MCF 10A (cell line): ENCODE measurements around the gene DICER1. TPM values are rescaled to one million over a fixed set of nuclear protein-coding genes. Genes with fewer than 3 reads are reported as not detected.

ENCODE experiments used
- BruUV-seq: library from RNA; stranded (reverse); fragments of 400-500 nt; replicated peaks from 2 replicates; lab custom pipeline; 2021; lab: Mats Ljungman, UMichigan
- CTCF ChIA-PET: fragments of 300-600 bp; sonication (Branson Sonifier 250); formaldehyde crosslinking; extraction: SDS; loops from one replicate; lab custom pipeline; 2021; ENCODE audit warnings: antibody characterized with exemption, inconsistent platforms; lab: Yijun Ruan, JAX
- POLR2A ChIA-PET: fragments of 300-600, 350-650 bp; sonication (Branson Sonifier 250); formaldehyde crosslinking; extraction: SDS; loops from one replicate; lab custom pipeline; 2020; ENCODE audit warnings: antibody characterized with exemption, inconsistent platforms; lab: Yijun Ruan, JAX
- DNase-seq: peaks from one replicate; pipeline ENCODE4 v3.0.0-alpha.2; 2018; ENCODE audit not compliant: unreplicated experiment
- H3K27ac Mint-ChIP-seq: one replicate; pipeline ENCODE4 v1.8.0; 2022; ENCODE audit warnings: mild to moderate bottlenecking, low read depth, mixed read lengths; ENCODE audit not compliant: unreplicated experiment
- H3K27me3 Mint-ChIP-seq: one replicate; pipeline ENCODE4 v1.8.0; 2022; ENCODE audit warnings: mixed read lengths; ENCODE audit not compliant: insufficient read depth, unreplicated experiment
- H3K36me3 Mint-ChIP-seq: one replicate; pipeline ENCODE4 v1.8.0; 2022; ENCODE audit warnings: mild to moderate bottlenecking, moderate library complexity, mixed read lengths; ENCODE audit not compliant: insufficient read depth, unreplicated experiment
- H3K4me1 Mint-ChIP-seq: one replicate; pipeline ENCODE4 v1.8.0; 2022; ENCODE audit warnings: mixed read lengths; ENCODE audit not compliant: insufficient read depth, unreplicated experiment
- H3K4me3 Mint-ChIP-seq: one replicate; pipeline ENCODE4 v1.8.0; 2022; ENCODE audit warnings: mild to moderate bottlenecking, moderate library complexity, mixed read lengths; ENCODE audit not compliant: unreplicated experiment
- H3K9me3 Mint-ChIP-seq: one replicate; pipeline ENCODE4 v1.8.0; 2022; ENCODE audit warnings: mixed read lengths; ENCODE audit not compliant: unreplicated experiment
- CTCF ChIP-seq: fragments of 200-600 bp; IDR thresholded peaks from one replicate; pipeline ENCODE4 v1.8.0; 2022; ENCODE audit warnings: antibody characterized with exemption, mild to moderate bottlenecking; ENCODE audit not compliant: unreplicated experiment
- intact Hi-C: fragments of 100-400 bp; cut with micrococcal nuclease; formaldehyde crosslinking; loops from 2 replicates; pipeline ENCODE4 v1.14.1; 2022
- total RNA-seq: library from RNA; stranded (reverse); gene quantifications from 2 replicates; pipeline ENCODE4 v1.2.3, GENCODE V29; 2022

DICER1 gene
- total RNA-seq, 1 experiment from 2014 or later = 35.6 TPM

- ChIA-PET POLR2A (interaction anchor here (1.1 kb wide), 1 partner anchor 32 kb away, joined by 3 read pairs; no protein-coding TSS in a partner anchor), CTCF (interaction anchor here (0.8 to 1.1 kb wide), 2 partner anchors 308 to 434 kb away, joined by 3 read pairs; no protein-coding TSS in a partner anchor)
- no peak overlapping the region for H3K27ac Mint-ChIP-seq
- intact Hi-C loops = no loop called here
- no peak overlapping the region for H3K4me3 Mint-ChIP-seq
- no peaks in the 10 kb centered on the region for H3K9me3 Mint-ChIP-seq
- H3K27me3 Mint-ChIP-seq = no peaks in the 10 kb centered on the region
- peaks cover 52% of the 10 kb centered on the region for H3K36me3 Mint-ChIP-seq
- H3K4me1 Mint-ChIP-seq = no peaks in the 10 kb centered on the region
- BruUV-seq = no TSS peak
- no peak for DNase-seq
- TF ChIP-seq CTCF = no peak
Measured at GRCh38 chr14:95123891-95124579, 33.3 kb downstream of the DICER1 start.

DNA sequence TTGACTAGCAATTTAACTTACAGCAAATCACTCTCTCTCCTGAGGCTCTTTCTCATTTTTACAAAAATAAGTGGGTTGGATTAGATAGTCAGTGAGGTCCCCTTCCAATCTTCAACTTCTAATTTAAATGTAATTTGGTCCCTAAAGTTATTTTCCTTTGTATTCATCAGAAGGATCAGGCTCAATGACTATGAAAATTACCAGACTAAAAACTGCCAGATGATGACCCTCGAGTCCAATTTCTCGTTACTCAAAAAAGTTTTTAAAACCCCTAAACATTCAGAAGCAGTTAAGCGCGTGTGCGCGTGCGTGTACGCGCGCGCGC is 34.7 kb downstream of the DICER1 start:
- no TSS peak for BruUV-seq
- no peak overlapping the region for H3K4me3 Mint-ChIP-seq
- no peaks in the 10 kb centered on the region for H3K4me1 Mint-ChIP-seq
- no peaks in the 10 kb centered on the region for H3K9me3 Mint-ChIP-seq
- TF ChIP-seq CTCF = no peak
- no peak for DNase-seq
- peaks cover 53% of the 10 kb centered on the region for H3K36me3 Mint-ChIP-seq
- no peaks in the 10 kb centered on the region for H3K27me3 Mint-ChIP-seq
- POLR2A ChIA-PET = no interaction called here
- H3K27ac Mint-ChIP-seq = peak overlapping the region; percentile 39
- intact Hi-C loops = no loop called here
- CTCF ChIA-PET = no interaction called here

GRCh38 chr14:95121911-95122620 is 35.3 kb downstream of the DICER1 start:
- ChIA-PET POLR2A (interaction anchor here (0.6 kb wide), 1 partner anchor 992 kb away, joined by 3 read pairs; no protein-coding TSS in a partner anchor), CTCF (interaction anchor here (1.2 kb wide), 1 partner anchor 310 kb away, joined by 3 read pairs; no protein-coding TSS in a partner anchor)
- peaks cover 57% of the 10 kb centered on the region for H3K36me3 Mint-ChIP-seq
- no TSS peak for BruUV-seq
- no peaks in the 10 kb centered on the region for H3K9me3 Mint-ChIP-seq
- no peaks in the 10 kb centered on the region for H3K4me1 Mint-ChIP-seq
- H3K27me3 Mint-ChIP-seq = no peaks in the 10 kb centered on the region
- no peak overlapping the region for H3K4me3 Mint-ChIP-seq
- no peak for DNase-seq
- intact Hi-C loops = no loop called here
- no peak for TF ChIP-seq CTCF
- peak overlapping the region; percentile 39 for H3K27ac Mint-ChIP-seq

DNA sequence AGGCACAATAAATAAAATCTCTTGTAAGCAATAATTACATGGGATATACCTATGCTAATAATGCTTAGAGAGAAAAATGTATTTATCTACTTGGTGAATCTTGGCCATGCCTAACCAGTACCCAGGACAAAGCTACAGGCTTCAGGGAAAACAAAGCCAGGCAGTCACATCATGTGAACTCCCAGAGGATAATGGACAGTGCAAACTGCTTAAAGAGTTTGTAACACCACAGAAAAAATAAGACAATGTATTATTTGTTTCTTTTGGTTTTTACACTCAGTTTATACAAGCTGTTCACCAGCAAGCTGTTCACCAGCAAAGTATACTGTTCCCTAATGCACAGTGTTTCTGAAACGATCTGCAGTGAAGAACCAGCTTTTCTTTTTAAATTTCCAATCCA is 38.0 kb downstream of the DICER1 start:
- no peak for DNase-seq
- ChIA-PET CTCF (interaction anchor here (0.5 to 2.7 kb wide), 8 partner anchors 18 to 438 kb away, joined by 3 to 8 read pairs (median 4); no protein-coding TSS in a partner anchor), POLR2A (interaction anchor here (0.8 to 2.1 kb wide), 3 partner anchors 18 to 411 kb away, joined by 3 to 5 read pairs (median 3); no protein-coding TSS in a partner anchor)
- Mint-ChIP-seq H3K27ac (no peak overlapping the region), H3K36me3 (peaks cover 62% of the 10 kb centered on the region), H3K9me3 (no peaks in the 10 kb centered on the region), H3K4me3 (no peak overlapping the region), H3K4me1 (no peaks in the 10 kb centered on the region), H3K27me3 (no peaks in the 10 kb centered on the region)
- no peak for TF ChIP-seq CTCF
- intact Hi-C loops = no loop called here
- no TSS peak for BruUV-seq
